Measurements from ENCODE around the gene MAMDC2.

The MAMDC2 gene, protein sequence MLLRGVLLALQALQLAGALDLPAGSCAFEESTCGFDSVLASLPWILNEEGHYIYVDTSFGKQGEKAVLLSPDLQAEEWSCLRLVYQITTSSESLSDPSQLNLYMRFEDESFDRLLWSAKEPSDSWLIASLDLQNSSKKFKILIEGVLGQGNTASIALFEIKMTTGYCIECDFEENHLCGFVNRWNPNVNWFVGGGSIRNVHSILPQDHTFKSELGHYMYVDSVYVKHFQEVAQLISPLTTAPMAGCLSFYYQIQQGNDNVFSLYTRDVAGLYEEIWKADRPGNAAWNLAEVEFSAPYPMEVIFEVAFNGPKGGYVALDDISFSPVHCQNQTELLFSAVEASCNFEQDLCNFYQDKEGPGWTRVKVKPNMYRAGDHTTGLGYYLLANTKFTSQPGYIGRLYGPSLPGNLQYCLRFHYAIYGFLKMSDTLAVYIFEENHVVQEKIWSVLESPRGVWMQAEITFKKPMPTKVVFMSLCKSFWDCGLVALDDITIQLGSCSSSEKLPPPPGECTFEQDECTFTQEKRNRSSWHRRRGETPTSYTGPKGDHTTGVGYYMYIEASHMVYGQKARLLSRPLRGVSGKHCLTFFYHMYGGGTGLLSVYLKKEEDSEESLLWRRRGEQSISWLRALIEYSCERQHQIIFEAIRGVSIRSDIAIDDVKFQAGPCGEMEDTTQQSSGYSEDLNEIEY
- 0 reads per million in 2 experiments for total RNA-seq

DNA sequence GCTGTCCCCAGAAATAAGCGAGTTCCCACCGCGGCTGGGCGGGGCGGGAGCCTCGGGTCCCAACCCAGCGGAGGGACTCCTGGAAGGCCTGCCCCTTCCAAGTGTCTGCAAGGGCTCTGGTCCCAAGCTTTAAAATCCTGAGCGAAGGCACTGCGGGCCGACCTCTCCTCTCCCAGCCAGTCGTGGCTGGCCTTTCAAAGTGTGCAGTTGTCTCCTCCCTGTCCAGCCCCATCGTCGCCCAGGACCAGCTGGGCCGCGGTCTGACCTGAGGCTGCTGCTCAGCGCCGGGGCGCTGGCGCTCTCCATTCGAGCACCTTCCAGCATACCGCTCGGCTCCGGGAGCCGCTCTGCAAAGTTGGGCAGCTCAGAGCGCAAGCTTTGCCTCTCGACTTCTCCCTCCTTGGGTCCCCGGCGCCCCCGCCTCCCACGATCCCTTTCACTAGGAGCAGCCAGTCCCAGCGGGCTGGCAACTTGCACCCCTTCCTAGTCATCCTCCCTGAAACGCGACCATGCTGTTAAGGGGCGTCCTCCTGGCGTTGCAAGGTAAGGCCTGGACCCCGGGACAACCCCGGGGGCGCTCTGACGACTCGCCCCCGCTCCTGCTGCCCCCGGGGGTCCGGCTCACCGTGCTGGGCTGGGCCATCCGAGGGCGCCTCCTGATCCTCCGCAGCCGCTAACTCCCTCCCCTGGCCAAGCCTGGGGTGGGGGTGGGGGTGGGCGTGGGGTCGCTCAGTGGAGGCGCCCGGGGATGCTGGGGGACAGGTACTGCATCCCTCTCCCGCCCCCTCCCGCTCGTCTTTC lies at the start of gene MAMDC2:
Gene MAMDC2, plus strand, starts transcription at position 160 of the 801 bp plus-strand sequence. Its CDS starts 350 bp downstream, at position 510.
- DNase-seq (ENCODE audit: low read depth): no peak

DNA sequence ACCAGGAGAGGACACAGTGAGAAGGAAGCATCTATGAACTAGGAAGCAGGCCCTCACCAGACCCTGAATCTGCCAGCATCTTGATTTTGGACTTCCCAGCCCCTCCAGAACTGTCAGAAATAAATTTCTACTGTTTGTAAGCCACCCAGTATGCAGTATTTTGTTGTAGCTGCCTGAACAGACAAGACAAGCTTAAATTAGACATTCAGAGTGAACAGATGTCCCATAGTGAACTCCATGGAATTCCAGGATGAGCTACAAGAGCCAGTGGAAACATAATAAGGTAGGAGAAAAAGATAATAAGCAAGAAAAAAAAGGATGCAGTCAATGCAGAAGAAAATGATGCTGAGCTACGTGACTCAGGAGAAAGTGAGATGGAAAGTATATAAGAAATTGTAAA lies 47.8 kb upstream of the MAMDC2 start:
- DNase-seq (ENCODE audit: low read depth): no peak

DNA sequence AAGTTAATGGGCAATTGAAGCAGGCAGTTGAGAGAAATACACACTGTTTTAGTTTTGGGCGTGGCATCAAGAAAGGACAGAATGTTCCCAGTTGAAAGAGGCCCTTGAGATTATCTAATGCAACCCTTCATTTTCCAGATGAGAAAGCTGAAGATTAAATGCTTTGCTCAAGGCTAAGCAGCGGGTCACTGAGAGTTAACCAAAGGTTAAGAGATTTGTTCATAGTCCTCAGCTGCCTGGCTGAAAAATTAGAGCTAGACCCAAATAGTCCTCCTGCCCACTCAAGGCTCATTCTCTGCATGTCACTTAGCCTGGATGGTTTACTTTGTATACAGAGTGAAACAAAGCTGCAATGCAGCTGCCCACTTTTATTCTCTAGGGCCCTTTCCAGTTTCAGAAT lies 46.7 kb upstream of the MAMDC2 start:
- no peak for DNase-seq (ENCODE audit: low read depth)

DNA sequence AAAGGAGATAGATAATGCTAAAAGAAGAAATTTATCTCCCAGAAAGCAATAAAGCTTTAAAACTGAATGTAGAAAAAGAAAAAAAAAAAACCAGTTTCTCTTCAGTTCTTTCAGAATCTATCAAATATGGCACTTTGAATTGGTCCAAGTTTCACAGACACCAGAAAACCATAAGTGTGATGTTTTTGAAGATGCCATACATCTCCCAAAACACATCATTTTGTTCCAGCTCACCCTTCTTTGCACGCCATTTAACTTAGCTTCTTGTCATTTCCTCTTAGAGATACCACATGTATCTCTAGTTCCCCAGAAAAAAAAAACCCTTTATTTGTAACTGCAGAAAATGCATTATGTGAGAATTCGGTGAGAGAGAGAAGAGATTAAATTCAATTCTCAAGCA lies 46.1 kb upstream of the MAMDC2 start:
- DNase-seq (ENCODE audit: low read depth): no peak

DNA sequence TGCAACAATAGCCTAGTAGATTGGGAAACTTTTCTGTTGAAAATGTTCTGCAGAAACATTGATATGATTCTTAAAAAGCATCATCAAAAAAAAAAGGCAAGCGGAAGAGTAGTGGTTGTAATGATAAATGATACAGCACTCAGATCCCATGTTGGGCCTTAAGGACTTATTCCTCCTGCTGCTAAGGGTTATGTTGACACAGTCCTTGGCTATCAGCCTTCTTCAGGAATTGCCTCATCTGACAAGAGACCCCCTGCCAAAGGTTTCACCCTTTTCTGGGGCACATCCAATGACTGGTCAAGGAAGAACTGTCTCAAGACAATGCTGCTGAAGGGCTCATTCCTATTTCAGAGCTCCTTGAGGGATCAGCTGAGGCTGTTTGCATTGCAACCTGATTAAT lies 44.3 kb upstream of the MAMDC2 start:
- no peak for DNase-seq (ENCODE audit: low read depth)

DNA sequence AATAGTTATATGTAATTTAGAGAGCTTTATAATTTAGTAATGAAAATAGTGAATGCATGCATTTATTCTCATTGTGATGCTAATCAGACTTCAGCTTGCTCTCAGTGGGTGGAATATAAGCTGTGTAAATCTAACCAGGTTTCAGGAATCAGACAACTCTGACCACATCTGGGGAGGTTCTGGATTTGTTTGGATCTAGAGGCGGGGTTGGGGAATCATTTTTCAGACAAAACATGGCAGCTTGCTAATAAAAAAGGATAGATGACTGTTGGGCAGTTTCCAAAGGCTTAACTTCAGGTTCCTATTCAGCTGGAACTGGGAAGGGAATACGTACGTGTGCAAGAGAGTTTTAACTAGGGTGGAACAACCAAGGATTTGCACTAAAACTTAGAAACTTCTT lies 43.2 kb upstream of the MAMDC2 start:
- DNase-seq (ENCODE audit: low read depth): no peak

DNA sequence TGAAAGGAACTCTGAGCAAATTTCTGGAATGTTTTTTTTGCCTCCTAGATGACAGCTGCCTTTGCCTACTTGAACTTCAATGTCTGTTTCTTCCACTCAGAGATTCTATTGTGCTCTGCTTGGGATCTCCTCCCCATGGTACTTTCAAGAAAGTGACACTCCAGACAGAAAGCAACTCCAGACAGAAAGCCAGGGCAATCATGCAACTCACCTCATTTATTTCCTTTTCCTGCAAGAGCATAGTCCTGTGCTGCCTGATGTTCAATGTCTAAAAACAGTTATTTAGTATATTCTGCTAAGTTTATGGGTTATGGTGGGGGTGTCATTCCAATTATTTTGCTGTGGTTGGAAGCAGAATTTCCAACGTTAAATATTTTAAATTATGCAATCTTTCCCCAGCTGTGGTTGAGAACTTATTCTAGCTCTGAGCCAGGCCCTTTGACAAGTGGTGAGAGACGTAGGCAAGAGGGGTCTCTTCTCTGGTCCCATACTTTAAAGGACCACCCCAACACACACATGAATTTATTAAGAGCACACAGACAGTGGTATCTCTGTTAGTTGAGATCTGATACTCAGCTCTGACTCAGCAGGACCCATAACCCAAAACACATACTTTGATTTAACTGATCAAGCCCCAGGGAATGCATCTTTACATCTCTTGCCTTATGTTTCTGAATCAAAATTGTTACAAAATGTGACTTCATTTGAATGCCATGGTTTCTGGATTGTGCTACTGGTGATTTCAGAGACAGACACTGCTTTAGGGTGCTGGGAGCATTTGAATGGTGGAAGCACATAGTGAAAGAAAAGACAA lies 39.5 kb upstream of the MAMDC2 start:
- no peak for DNase-seq (ENCODE audit: low read depth)

DNA sequence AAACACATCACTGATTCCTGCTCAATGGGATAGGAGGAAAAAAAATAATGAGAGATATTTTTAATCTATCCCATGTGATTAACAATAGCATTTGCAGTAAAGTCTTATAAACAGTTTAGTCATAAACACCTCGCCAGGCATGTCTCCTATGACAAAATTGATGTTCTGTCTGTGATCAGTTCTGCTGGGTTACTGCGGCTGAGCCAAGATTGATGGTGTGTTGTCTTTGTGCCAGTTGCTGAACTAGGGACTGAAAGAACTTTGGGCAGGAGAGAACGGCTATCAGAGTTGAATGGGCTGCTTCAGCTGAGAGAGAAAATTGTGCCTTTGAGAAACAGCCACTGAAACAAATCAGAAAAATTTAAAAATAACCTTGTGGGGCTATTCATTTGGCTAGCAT lies 37.3 kb upstream of the MAMDC2 start:
- no peak for DNase-seq (ENCODE audit: low read depth)

DNA sequence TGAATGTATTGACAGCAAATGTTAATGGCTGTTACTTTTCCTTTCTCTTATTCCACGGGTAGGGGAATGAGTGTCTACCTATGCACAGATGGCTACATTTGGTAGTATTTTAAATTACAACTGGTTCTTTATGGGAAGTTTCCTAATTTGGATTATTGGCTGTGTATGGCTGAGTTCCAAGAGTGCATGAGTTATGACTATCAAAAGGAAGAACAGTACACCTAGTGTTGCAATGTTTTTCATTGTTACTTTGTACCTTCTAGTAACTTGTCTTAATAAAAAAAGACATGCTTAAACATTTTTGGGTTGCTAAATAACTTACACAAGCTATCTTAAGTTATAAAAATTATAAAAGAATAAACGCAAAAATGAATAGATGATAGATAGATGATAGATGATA lies 35.8 kb upstream of the MAMDC2 start:
- DNase-seq (ENCODE audit: low read depth): no peak

DNA sequence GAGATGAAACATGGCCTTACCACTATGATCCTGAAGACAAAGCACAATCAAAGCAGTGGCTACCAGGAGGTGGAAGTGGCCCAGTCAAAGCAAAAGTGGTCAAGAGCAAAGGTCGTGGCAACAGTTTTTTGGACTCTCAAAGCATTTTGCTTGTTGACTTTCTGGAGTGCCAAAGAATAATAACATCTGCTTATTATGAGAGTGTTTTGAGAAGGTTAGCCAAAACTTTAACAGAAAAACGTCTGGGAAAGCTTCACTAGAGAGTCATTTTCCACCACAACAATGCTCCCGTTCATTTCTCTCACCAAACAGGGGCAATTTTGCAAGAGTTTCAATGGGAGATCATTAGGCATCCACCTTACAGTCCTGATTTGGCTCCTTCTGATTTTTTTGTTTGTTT lies 33.6 kb upstream of the MAMDC2 start:
- DNase-seq (ENCODE audit: low read depth): no peak

DNA sequence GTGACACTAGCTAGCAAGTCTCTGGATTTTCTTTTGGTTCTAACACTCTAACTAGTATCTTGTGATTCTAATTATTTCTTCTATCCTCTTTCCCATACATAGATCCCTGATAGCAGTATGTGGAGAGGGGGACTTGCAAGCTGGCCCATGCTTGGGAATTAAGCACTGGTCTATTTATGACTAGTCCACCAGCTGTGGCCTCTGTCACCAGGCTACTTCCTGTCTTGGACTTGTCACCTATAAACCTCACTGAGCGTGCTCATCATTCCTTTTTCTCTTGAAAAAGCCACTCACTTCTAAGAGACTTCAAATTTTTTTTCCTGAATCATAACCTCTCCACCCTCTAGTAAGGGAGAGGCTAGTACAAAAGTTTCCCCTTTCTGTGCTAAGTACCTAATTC lies 32.3 kb upstream of the MAMDC2 start:
- no peak for DNase-seq (ENCODE audit: low read depth)

DNA sequence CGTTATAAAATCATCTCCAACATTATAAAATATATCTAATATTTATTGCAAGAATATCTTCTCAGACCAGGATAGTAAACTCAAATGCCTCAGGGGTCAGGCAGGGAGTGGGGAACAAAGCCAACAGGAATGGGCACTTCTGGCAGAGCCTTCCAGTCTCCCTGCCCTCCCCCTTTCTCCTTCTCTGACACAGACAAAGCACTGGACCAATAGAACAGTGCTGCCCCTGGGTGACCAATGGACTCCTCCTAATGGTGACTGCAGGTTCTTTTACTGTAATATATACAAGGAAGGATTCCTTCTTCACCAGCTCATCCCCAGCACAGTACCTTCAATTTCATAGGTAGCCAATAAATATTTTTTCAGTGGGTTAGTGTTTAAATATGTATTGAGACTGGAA lies 31.1 kb upstream of the MAMDC2 start:
- DNase-seq (ENCODE audit: low read depth): no peak

DNA sequence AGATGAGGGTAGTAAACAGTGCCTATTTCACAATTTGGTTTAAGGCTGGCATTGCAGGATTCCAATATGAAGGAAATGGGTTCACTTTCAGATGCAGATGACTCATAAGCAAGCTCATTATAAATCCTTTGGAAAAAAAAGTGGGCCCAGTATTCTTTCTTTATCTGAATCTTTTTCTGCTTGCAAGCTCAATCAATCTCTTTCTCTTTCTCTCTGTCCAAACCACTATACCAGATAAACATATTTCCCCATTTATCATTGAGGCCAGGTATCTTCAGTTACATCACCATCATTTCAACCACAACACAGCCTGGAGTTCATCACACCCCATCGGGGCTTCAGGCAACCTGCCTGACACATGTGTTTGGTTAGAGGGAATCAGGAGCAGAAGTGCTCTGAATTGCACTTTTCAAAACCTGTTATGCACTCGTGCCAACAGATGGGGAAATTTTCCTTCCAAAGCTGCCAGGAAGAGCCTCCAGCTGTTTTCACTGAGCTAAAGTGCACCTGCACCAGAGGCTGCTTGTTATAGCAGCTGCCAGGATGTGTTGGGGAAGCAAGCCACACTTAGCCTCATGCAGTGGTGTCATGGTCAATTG lies 30.0 kb upstream of the MAMDC2 start:
- DNase-seq (ENCODE audit: low read depth): no peak

DNA sequence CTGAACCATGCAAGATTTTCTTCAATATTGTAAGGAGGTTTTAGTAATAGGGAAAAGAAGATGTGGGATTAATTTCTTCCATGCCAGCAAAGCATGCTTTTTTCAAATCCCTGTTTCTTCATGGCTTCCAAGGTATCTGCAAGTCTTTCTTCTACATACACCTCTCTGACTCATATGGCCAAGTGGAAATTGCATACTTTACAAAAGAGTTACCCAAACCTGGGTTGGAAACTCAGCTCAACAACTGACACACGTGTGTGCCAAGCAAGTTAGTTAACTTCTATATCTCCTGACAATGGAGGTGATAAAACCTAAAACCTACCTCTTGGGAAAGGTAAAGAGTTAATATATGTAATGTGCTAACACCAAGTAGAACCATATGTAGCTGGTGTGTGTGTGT lies 28.5 kb upstream of the MAMDC2 start:
- no peak for DNase-seq (ENCODE audit: low read depth)

DNA sequence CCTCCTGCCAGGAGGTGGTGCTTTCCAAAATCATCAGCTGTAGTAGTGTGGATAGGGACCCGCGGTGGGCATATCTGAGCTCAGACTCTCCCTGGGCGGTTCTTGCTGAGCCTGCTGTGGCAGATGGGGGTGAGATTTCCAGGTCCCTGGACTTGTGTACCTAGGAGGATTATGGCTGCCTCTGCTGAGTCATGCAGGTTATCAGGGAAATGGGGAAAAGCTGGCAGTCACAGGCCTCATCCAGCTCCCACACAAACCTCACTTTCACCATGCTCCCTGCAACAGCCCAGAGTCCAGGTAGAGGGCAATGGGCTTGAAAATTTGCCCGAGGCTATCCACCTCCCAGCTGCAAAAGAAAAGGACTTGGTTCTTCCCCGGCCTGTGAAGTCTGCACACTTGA lies 23.4 kb upstream of the MAMDC2 start:
- DNase-seq (ENCODE audit: low read depth): no peak

DNA sequence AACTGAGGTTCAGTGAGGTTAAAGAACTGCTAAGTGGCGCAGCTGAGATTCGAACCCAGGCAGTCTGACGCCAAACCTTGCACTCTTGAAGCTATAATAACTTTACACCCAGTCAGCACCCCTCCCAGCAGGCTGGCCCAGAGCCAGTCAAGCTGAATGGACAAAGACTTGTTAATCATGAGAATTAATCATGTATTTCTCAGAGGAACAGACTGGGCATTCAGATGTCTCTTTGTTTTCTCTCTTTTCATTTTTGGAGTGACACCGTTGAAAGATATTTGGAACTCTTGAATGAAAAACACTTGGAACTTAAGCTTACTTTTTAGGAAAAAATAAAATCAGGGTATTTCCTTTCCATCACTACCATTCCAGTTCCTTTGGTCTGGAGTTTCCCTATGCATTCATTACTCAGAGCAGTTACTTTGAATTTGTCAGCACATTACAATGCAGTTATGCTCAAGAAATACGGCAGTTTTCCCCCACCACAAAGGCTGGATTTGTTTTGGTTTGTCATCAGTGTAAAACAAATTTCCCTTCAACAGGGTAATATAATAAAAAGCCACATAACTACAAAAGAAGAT lies 22.6 kb upstream of the MAMDC2 start:
- DNase-seq (ENCODE audit: low read depth): no peak

DNA sequence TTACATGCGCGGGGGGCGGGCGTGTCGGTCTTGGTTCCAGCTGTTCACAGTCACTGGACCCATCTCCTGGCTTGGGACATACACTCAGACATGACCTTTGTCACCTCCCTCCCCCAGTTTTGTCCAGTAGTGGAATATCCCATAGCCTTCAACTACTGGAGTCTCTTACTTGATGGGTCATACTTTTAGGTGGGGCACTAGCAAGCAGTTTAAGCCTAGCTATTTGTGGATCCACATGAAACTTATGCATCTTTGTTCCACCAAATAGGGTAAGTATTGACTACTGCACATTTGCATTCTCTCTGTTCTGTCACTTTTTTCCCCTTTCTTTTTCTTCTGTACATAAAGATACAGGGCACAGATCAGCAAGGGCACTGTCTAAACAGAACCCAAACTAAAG lies 15.4 kb upstream of the MAMDC2 start:
- DNase-seq (ENCODE audit: low read depth): no peak

DNA sequence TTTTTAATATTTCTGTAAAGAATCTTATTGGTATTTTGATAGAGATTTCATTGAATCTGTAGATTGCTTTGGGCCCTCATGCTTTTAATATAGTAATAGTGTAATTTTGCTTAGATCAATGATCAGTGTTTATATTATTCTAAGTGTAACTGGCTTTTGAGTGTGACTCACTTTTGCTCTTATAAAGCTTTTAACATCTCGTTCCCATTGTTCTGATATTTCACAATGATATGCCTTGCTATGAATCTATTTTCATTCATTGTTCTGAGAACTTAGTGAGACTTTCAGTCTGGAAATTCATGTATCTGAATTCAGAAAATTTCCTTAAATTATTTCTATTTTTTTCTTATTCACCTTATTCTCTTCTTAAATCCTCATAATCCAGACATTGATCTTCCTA lies 13.5 kb upstream of the MAMDC2 start:
- no peak for DNase-seq (ENCODE audit: low read depth)

DNA sequence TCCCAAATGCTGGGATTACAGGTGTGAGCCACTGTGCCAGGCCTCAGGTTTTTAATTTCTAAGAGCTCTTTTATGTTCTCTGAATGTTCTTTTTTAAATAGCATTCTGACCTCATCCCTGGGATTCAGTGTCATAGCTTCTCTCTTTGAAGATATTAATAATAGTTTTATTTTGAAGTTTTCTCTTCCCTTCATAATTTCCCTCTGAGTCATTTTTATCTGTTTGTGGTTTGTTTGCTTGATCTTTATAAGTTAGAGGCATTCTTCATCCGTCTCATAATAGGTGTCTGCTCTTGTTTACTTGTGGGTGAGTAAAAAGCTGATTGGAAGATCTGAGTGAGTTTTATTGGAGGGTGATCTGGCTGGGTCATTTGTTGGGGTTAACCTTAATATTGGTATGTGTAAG lies 12.5 kb upstream of the MAMDC2 start:
- DNase-seq (ENCODE audit: low read depth): no peak

DNA sequence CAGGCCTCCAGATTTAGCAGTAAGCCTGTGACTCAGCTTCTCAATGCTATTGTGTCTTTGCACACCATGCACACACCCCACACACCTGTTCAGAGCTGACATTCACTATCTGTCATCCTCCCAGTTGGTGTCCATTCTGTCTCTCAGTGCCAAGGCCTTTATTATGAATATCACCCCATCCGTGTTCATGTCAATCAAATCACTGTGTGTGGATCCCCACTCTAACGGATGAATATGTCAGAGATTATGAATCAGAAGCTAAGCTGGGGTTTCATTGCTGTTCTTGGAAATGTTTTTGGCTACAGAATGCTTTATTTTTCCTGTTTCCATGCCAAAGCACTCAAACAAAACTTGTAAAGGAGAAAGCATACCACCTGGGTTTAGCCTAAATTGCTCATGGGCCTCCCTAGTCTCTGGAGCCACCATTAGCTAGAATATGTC lies 9.4 kb upstream of the MAMDC2 start:
- no peak for DNase-seq (ENCODE audit: low read depth)

DNA sequence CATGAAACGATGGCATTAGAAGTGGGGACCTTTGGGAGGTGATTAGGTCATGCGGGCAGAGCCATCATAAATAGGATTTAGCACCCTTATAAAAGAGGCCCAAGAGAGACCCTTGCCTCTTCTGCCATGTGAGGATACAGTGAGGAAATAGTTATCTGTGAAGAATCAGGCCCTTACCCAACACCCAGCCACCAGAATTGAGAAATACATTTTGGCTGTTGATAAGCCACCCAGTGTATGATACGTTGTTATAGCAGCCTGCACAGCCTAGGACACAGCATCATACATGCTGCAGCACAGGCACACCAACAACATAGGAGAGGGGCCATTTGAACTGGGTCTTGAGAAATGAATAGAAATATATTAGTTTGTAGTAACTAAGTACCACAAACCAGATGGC lies 8.0 kb upstream of the MAMDC2 start:
- DNase-seq (ENCODE audit: low read depth): no peak

Data from T follicular helper cell (primary cell).